ENCODE results near the gene COPS7A.

Gene COPS7A

GRCh38 chr12:6778574-6779550 is 55.0 kb downstream of the COPS7A start:
- Histone ChIP-seq H3K27ac (peak overlapping the region in 12 of 21 experiments; percentile 2 to 66 (median 40)), H3K4me3 (peak overlapping the region; percentile 4 to 37 (median 26))

GRCh38 chr12:6779708-6780432 is 56.0 kb downstream of the COPS7A start:
- Histone ChIP-seq H3K4me3 (no peak overlapping the region), H3K27ac (peak overlapping the region in 3 of 21 experiments; percentile 13 to 55 (median 28))

GRCh38 chr12:6780573-6780972 is 56.7 kb downstream of the COPS7A start:
- H3K4me3 ChIP-seq = no peak overlapping the region
- peak overlapping the region in 2 of 21 experiments; percentile 13 to 55 for H3K27ac ChIP-seq
